Sigmoid colon (tissue), 4 donors: ENCODE data around the gene GPR17.

Source experiments
- CTCF ChIP-seq, 4 experiments: fragments of 450-650 bp in 3 of 4; fragments of 200-600 bp in 1 of 4; IDR thresholded peaks; one replicate each; pipeline ENCODE4 v1.5.1; 2016 to 2019; ENCODE audit warnings: antibody characterized with exemption in 4 of 4, mild to moderate bottlenecking in 3 of 4, moderate library complexity in 2 of 4
- POLR2A ChIP-seq, 2 donors: fragments of 450-650 bp; IDR thresholded peaks; one replicate each; pipeline ENCODE4 v1.6.1; 2016; ENCODE audit warnings: antibody characterized with exemption in 2 of 2, mild to moderate bottlenecking in 2 of 2, moderate library complexity in 2 of 2
- POLR2AphosphoS5 ChIP-seq, 4 donors: sonication (generic); formaldehyde crosslinking; IDR thresholded peaks; one replicate each; pipeline ENCODE4 v1.6.1; 2017; ENCODE audit warnings: antibody characterized with exemption in 4 of 4

GRCh38 chr2:127627740-127628571 is 18.0 kb upstream of the GPR17 start:
- TF ChIP-seq CTCF (IDR thresholded peaks at IDR 0.05) (no peak), POLR2AphosphoS5 (IDR thresholded peaks at IDR 0.05) (peak in 2 of 4 donors; percentile 81 to 83), POLR2A (IDR thresholded peaks at IDR 0.05) (no peak)
